Tibial nerve (tissue), 4 donors: ENCODE results near the gene MUC12. TPM values are rescaled to one million over a fixed set of nuclear protein-coding genes. Genes with fewer than 3 reads are reported as not detected.

Experiments used
- DNase-seq, 2 donors: peaks; one replicate each; pipeline ENCODE4 v3.0.0-alpha.2; 2019; ENCODE audit warnings: low spot score in 2 of 2
- H3K27ac ChIP-seq, 4 donors: fragments of 200-600 bp; sonication (generic) in 3 of 4; one replicate each; pipeline ENCODE4 v1.5.1; 2017 to 2019; ENCODE audit warnings: mild to moderate bottlenecking in 1 of 4
- H3K27me3 ChIP-seq, 2 donors: fragments of 200-600 bp; sonication (generic) in 1 of 2; one replicate each; pipeline versions ENCODE4 v1.5.1 to v1.6.0; 2017 to 2019
- H3K36me3 ChIP-seq, 3 donors: fragments of 200-600 bp; sonication (generic); one replicate each; pipeline ENCODE4 v1.5.1; 2018 to 2019
- H3K4me1 ChIP-seq, 4 donors: fragments of 200-600 bp; sonication (generic) in 3 of 4; one replicate each; pipeline ENCODE4 v1.5.1; 2017 to 2019
- H3K4me3 ChIP-seq, 4 donors: fragments of 200-600 bp; sonication (generic) in 3 of 4; one replicate each; pipeline ENCODE4 v1.5.1; 2017 to 2019; ENCODE audit warnings: mild to moderate bottlenecking in 1 of 4, moderate library complexity in 1 of 4
- H3K9me3 ChIP-seq, 4 donors: fragments of 200-600 bp; sonication (generic) in 3 of 4; one replicate each; pipeline ENCODE4 v1.5.1; 2017 to 2019
- CTCF ChIP-seq, 5 experiments: fragments of 200-600 bp in 3 of 5; fragments of 450-650 bp in 2 of 5; sonication (generic) in 3 of 5; IDR thresholded peaks; one replicate each; pipeline ENCODE4 v1.5.1; 2016 to 2019; ENCODE audit warnings: antibody characterized with exemption in 5 of 5, mild to moderate bottlenecking in 3 of 5, moderate library complexity in 2 of 5
- EP300 ChIP-seq, 2 donors: sonication (generic); formaldehyde crosslinking; IDR thresholded peaks; one replicate each; pipeline ENCODE4 v1.6.1; 2017; ENCODE audit warnings: antibody characterized with exemption in 2 of 2, mild to moderate bottlenecking in 1 of 2
- POLR2A ChIP-seq, 2 donors: fragments of 450-650 bp; IDR thresholded peaks; one replicate each; pipeline ENCODE4 v1.6.1; 2017; ENCODE audit warnings: antibody characterized with exemption in 2 of 2, mild to moderate bottlenecking in 2 of 2, moderate library complexity in 2 of 2
- WGBS, 2 donors: methylation state at CpG; one replicate each; pipeline ENCODE4 v1.1.5; 2018; 5-methylcytosine and 5-hydroxymethylcytosine counted together
- total RNA-seq, 4 donors: library from RNA; depleted of rRNA; stranded (reverse); fragments of >200 nt; gene quantifications; one replicate each; pipeline ENCODE4 v1.1.0, GENCODE V29; 2016

The MUC12 gene
- total RNA-seq, 4 donors from 2014 or later, result not detected

- WGBS, 2 donors, result 47 to 70% methylated on average over 2 of the region's 2 CpGs
- no peak overlapping the region for H3K27ac ChIP-seq
- H3K4me3 ChIP-seq, result no peak overlapping the region
- H3K27me3 ChIP-seq, result peaks cover 0 to 41% of the 10 kb centered on the region in 2 donors
- no peak for TF ChIP-seq EP300 (IDR thresholded peaks at IDR 0.05)
- no peak for TF ChIP-seq CTCF (IDR thresholded peaks at IDR 0.05)
- no peak for TF ChIP-seq POLR2A (IDR thresholded peaks at IDR 0.05)
- peaks cover 0 to 5% (median 0%) of the 10 kb centered on the region in 4 donors for H3K9me3 ChIP-seq
- no peaks in the 10 kb centered on the region for H3K36me3 ChIP-seq
- DNase-seq, result no peak
- H3K4me1 ChIP-seq, result no peaks in the 10 kb centered on the region
These were observed 16.7 kb upstream of the MUC12 start for GRCh38 chr7:100952641-100953040.

GRCh38 chr7:100957832-100958421 lies 11.4 kb upstream of the MUC12 start:
- H3K27me3 ChIP-seq, result peaks cover 0 to 5% of the 10 kb centered on the region in 2 donors
- no peaks in the 10 kb centered on the region for H3K4me1 ChIP-seq
- no peak for DNase-seq

GRCh38 chr7:100959894-100960293 lies 9.5 kb upstream of the MUC12 start:
- H3K4me3 ChIP-seq, result no peak overlapping the region
- DNase-seq, result no peak
- TF ChIP-seq CTCF (IDR thresholded peaks at IDR 0.05) (no peak), POLR2A (IDR thresholded peaks at IDR 0.05) (no peak), EP300 (IDR thresholded peaks at IDR 0.05) (no peak)
- no peaks in the 10 kb centered on the region for H3K36me3 ChIP-seq
- no peaks in the 10 kb centered on the region for H3K9me3 ChIP-seq
- H3K27ac ChIP-seq, result no peak overlapping the region
- 67 to 72% methylated on average over 2 of the region's 2 CpGs for WGBS, 2 donors
- H3K4me1 ChIP-seq, result no peaks in the 10 kb centered on the region
- peaks cover 0 to 16% of the 10 kb centered on the region in 2 donors for H3K27me3 ChIP-seq

More at GRCh38 chr7:100957832-100958421, 11.4 kb upstream of the MUC12 start:
- H3K9me3 ChIP-seq, result peaks cover 0 to 5% (median 0%) of the 10 kb centered on the region in 4 donors
- 61 to 69% methylated on average over 12 of the region's 12 CpGs for WGBS, 2 donors
- TF ChIP-seq EP300 (IDR thresholded peaks at IDR 0.05) (no peak), POLR2A (IDR thresholded peaks at IDR 0.05) (no peak), CTCF (IDR thresholded peaks at IDR 0.05) (no peak)
- H3K36me3 ChIP-seq, result no peaks in the 10 kb centered on the region
- H3K4me3 ChIP-seq, result no peak overlapping the region
- H3K27ac ChIP-seq, result no peak overlapping the region

- no peak overlapping the region for H3K4me3 ChIP-seq
- no peaks in the 10 kb centered on the region for H3K9me3 ChIP-seq
- TF ChIP-seq EP300 (IDR thresholded peaks at IDR 0.05) (no peak), POLR2A (IDR thresholded peaks at IDR 0.05) (no peak), CTCF (IDR thresholded peaks at IDR 0.05) (no peak)
- H3K4me1 ChIP-seq, result peaks cover 0 to 18% (median 5%) of the 10 kb centered on the region in 4 donors
- no peak for DNase-seq
- no peak overlapping the region for H3K27ac ChIP-seq
- 81 to 85% methylated on average over 3 of the region's 3 CpGs for WGBS, 2 donors
- H3K36me3 ChIP-seq, result no peaks in the 10 kb centered on the region
- peaks cover 0 to 42% of the 10 kb centered on the region in 2 donors for H3K27me3 ChIP-seq
These were observed 6.8 kb upstream of the MUC12 start for GRCh38 chr7:100962537-100962936.

- peaks cover 0 to 46% of the 10 kb centered on the region in 2 donors for H3K27me3 ChIP-seq
- peaks cover 0 to 18% (median 5%) of the 10 kb centered on the region in 4 donors for H3K4me1 ChIP-seq
- H3K4me3 ChIP-seq, result no peak overlapping the region
- no peak for TF ChIP-seq POLR2A (IDR thresholded peaks at IDR 0.05)
- no peak for DNase-seq
- no peaks in the 10 kb centered on the region for H3K36me3 ChIP-seq
- no peak overlapping the region for H3K27ac ChIP-seq
- no peaks in the 10 kb centered on the region for H3K9me3 ChIP-seq
- WGBS, 2 donors, result 80 to 85% methylated on average over 12 of the region's 12 CpGs
These were observed 6.0 kb upstream of the MUC12 start for GRCh38 chr7:100963386-100963785.
